ENCODE results near the gene LRRC57. TPM values are rescaled to one million over a fixed set of nuclear protein-coding genes. Genes with fewer than 3 reads are reported as not detected.

The LRRC57 gene
- total RNA-seq, result 19.0 and 21.1 TPM in 2 replicates

- H3K27ac Mint-ChIP-seq, result peak within 1 kb of the TSS; percentile 95
- peak; percentile 97 for DNase-seq
- H3K4me1 Mint-ChIP-seq, result peaks cover 45% of the 10 kb centered on the region
- intact Hi-C loops (cut with micrococcal nuclease), result loop anchor here (1.0 to 5.0 kb wide), 4 partner anchors 27 to 576 kb away; partner anchors contain the start of genes EHD4, STARD9 and ZNF106
- H3K9me3 Mint-ChIP-seq, result no peaks in the 10 kb centered on the region
- H3K4me3 Mint-ChIP-seq, result peak within 1 kb of the TSS; percentile 96
- peaks cover 28% of the 10 kb centered on the region for H3K36me3 Mint-ChIP-seq (ENCODE audit: low read depth)
- H3K27me3 Mint-ChIP-seq, result no peaks in the 10 kb centered on the region
These were observed at the start of gene LRRC57, which contains the start of gene HAUS2 for GRCh38 chr15:42548249-42549031. TSS of gene LRRC57 (minus strand) at chr15:42548793. CDS start at chr15:42548434, 359 bp downstream. TSS of gene HAUS2 (plus strand) at chr15:42548838. CDS start at chr15:42548873, 35 bp downstream.

- H3K9me3 Mint-ChIP-seq, result no peaks in the 10 kb centered on the region
- peaks cover 5% of the 10 kb centered on the region for H3K36me3 Mint-ChIP-seq (ENCODE audit: low read depth)
- no peak overlapping the region for H3K27ac Mint-ChIP-seq
- H3K27me3 Mint-ChIP-seq, result no peaks in the 10 kb centered on the region
- DNase-seq, result no peak
- intact Hi-C loops (cut with micrococcal nuclease), result no loop called here
- no peak overlapping the region for H3K4me3 Mint-ChIP-seq
- H3K4me1 Mint-ChIP-seq, result peaks cover 1% of the 10 kb centered on the region
These were observed 47.1 kb upstream of the LRRC57 start for GRCh38 chr15:42595626-42596240.

GRCh38 chr15:42594095-42594494, 45.5 kb upstream of the LRRC57 start:
- H3K36me3 Mint-ChIP-seq (ENCODE audit: low read depth), result peaks cover 2% of the 10 kb centered on the region
- H3K4me3 Mint-ChIP-seq, result no peak overlapping the region
- no peak for DNase-seq
- H3K27ac Mint-ChIP-seq, result no peak overlapping the region
- peaks cover 1% of the 10 kb centered on the region for H3K4me1 Mint-ChIP-seq
- no peaks in the 10 kb centered on the region for H3K27me3 Mint-ChIP-seq
- intact Hi-C loops (cut with micrococcal nuclease), result no loop called here
- no peaks in the 10 kb centered on the region for H3K9me3 Mint-ChIP-seq

GRCh38 chr15:42593143-42593542, 44.5 kb upstream of the LRRC57 start:
- DNase-seq, result no peak
- intact Hi-C loops (cut with micrococcal nuclease), result no loop called here
- Mint-ChIP-seq H3K27ac (no peak overlapping the region), H3K4me3 (no peak overlapping the region), H3K4me1 (peaks cover 1% of the 10 kb centered on the region), H3K36me3 (ENCODE audit: low read depth) (peaks cover 5% of the 10 kb centered on the region), H3K27me3 (no peaks in the 10 kb centered on the region), H3K9me3 (no peaks in the 10 kb centered on the region)

- no peak for DNase-seq
- no peaks in the 10 kb centered on the region for H3K9me3 Mint-ChIP-seq
- H3K4me1 Mint-ChIP-seq, result peaks cover 1% of the 10 kb centered on the region
- H3K27me3 Mint-ChIP-seq, result no peaks in the 10 kb centered on the region
- no peak overlapping the region for H3K27ac Mint-ChIP-seq
- peaks cover 5% of the 10 kb centered on the region for H3K36me3 Mint-ChIP-seq (ENCODE audit: low read depth)
- intact Hi-C loops (cut with micrococcal nuclease), result no loop called here
- H3K4me3 Mint-ChIP-seq, result no peak overlapping the region
These were observed 44.1 kb upstream of the LRRC57 start for GRCh38 chr15:42592716-42593115.

- Mint-ChIP-seq H3K4me3 (no peak overlapping the region), H3K4me1 (peaks cover 1% of the 10 kb centered on the region), H3K9me3 (no peaks in the 10 kb centered on the region)
These were observed 42.8 kb upstream of the LRRC57 start for GRCh38 chr15:42591238-42591934.

GRCh38 chr15:42590619-42591237, 42.1 kb upstream of the LRRC57 start:
- Mint-ChIP-seq H3K9me3 (no peaks in the 10 kb centered on the region), H3K27ac (no peak overlapping the region), H3K36me3 (ENCODE audit: low read depth) (peaks cover 7% of the 10 kb centered on the region), H3K4me1 (no peaks in the 10 kb centered on the region), H3K27me3 (no peaks in the 10 kb centered on the region), H3K4me3 (no peak overlapping the region)
- no peak for DNase-seq
- intact Hi-C loops (cut with micrococcal nuclease), result no loop called here

More at GRCh38 chr15:42591238-42591934, 42.8 kb upstream of the LRRC57 start:
- no peak overlapping the region for H3K27ac Mint-ChIP-seq
- DNase-seq, result no peak
- H3K27me3 Mint-ChIP-seq, result no peaks in the 10 kb centered on the region
- intact Hi-C loops (cut with micrococcal nuclease), result no loop called here
- peaks cover 5% of the 10 kb centered on the region for H3K36me3 Mint-ChIP-seq (ENCODE audit: low read depth)

- no peak for DNase-seq
- no peaks in the 10 kb centered on the region for H3K9me3 Mint-ChIP-seq
- H3K27ac Mint-ChIP-seq, result no peak overlapping the region
- peaks cover 24% of the 10 kb centered on the region for H3K4me1 Mint-ChIP-seq
- H3K36me3 Mint-ChIP-seq (ENCODE audit: low read depth), result peaks cover 10% of the 10 kb centered on the region
- H3K4me3 Mint-ChIP-seq, result no peak overlapping the region
- intact Hi-C loops (cut with micrococcal nuclease), result no loop called here
- peaks cover 14% of the 10 kb centered on the region for H3K27me3 Mint-ChIP-seq
These were observed 35.6 kb upstream of the LRRC57 start for GRCh38 chr15:42584031-42584765.

- H3K27me3 Mint-ChIP-seq, result peaks cover 24% of the 10 kb centered on the region
- H3K36me3 Mint-ChIP-seq (ENCODE audit: low read depth), result peaks cover 8% of the 10 kb centered on the region
- DNase-seq, result no peak
- no peak overlapping the region for H3K27ac Mint-ChIP-seq
- H3K9me3 Mint-ChIP-seq, result no peaks in the 10 kb centered on the region
- intact Hi-C loops (cut with micrococcal nuclease), result no loop called here
- H3K4me3 Mint-ChIP-seq, result no peak overlapping the region
- peaks cover 30% of the 10 kb centered on the region for H3K4me1 Mint-ChIP-seq
These were observed 34.2 kb upstream of the LRRC57 start for GRCh38 chr15:42582569-42583375.

- DNase-seq, result peak; percentile 95
- Mint-ChIP-seq H3K36me3 (ENCODE audit: low read depth) (peaks cover 8% of the 10 kb centered on the region), H3K27me3 (peaks cover 28% of the 10 kb centered on the region), H3K27ac (peak overlapping the region; percentile 58), H3K4me3 (peak overlapping the region; percentile 82), H3K9me3 (no peaks in the 10 kb centered on the region), H3K4me1 (peaks cover 39% of the 10 kb centered on the region)
- intact Hi-C loops (cut with micrococcal nuclease), result no loop called here
These were observed 32.7 kb upstream of the LRRC57 start for GRCh38 chr15:42581272-42581730.

GRCh38 chr15:42578984-42579537, 30.5 kb upstream of the LRRC57 start:
- no peak for DNase-seq
- peaks cover 6% of the 10 kb centered on the region for H3K36me3 Mint-ChIP-seq (ENCODE audit: low read depth)
- no peak overlapping the region for H3K4me3 Mint-ChIP-seq
- H3K27me3 Mint-ChIP-seq, result peaks cover 29% of the 10 kb centered on the region
- peaks cover 44% of the 10 kb centered on the region for H3K4me1 Mint-ChIP-seq
- no peaks in the 10 kb centered on the region for H3K9me3 Mint-ChIP-seq
- intact Hi-C loops (cut with micrococcal nuclease), result loop anchor here (10.0 kb wide), 1 partner anchor 346 kb away; the partner anchor contains the start of gene TTBK2
- no peak overlapping the region for H3K27ac Mint-ChIP-seq

GRCh38 chr15:42577514-42578031, 29.0 kb upstream of the LRRC57 start:
- intact Hi-C loops (cut with micrococcal nuclease), result loop anchor here (10.0 kb wide), 1 partner anchor 347 kb away; the partner anchor contains the start of gene TTBK2
- Mint-ChIP-seq H3K36me3 (ENCODE audit: low read depth) (peaks cover 6% of the 10 kb centered on the region), H3K4me3 (peak overlapping the region; percentile 36), H3K27me3 (peaks cover 29% of the 10 kb centered on the region), H3K27ac (no peak overlapping the region), H3K9me3 (no peaks in the 10 kb centered on the region), H3K4me1 (peaks cover 43% of the 10 kb centered on the region)
- DNase-seq, result no peak

Data from activated CD4-positive, alpha-beta T cell treated with anti-CD3 and anti-CD28 coated beads, Interleukin-2, amount 10 ng/mL, durations not matched to agents 24 days and 14 days (primary cell).